A549 (cell line): ENCODE measurements around the gene IFNA4. TPM values are rescaled to one million over a fixed set of nuclear protein-coding genes. Genes with fewer than 3 reads are reported as not detected.

Experiments
- ATAC-seq, 2 experiments: fragments of 200-7000 bp in 1 of 2; fragments of >200 bp in 1 of 2; cut with Nextera tagmentation in 1 of 2; cut with Tn5 transposase in 1 of 2; 3 replicates each; pipeline versions ENCODE4 v1.8.0 to v1.9.1; 2018 to 2020; ENCODE audit warnings: mild to moderate bottlenecking in 1 of 2, moderate library complexity in 1 of 2
- CTCF ChIA-PET: fragments of 300-600 bp; sonication (Branson Sonifier 250); formaldehyde crosslinking; extraction: SDS; loops from one replicate; lab custom pipeline; 2021; ENCODE audit warnings: antibody characterized with exemption, inconsistent platforms; lab: Yijun Ruan, JAX
- POLR2A ChIA-PET: fragments of 350-600 bp; formaldehyde crosslinking; extraction: SDS; loops from one replicate; lab custom pipeline; 2021; ENCODE audit warnings: antibody characterized with exemption, inconsistent platforms; lab: Yijun Ruan, JAX
- DNase-seq, 2 experiments: peaks; one replicate each; pipeline versions ENCODE4 v3.0.0 to v3.0.0-alpha.2; 2011 to 2016; ENCODE audit warnings: low read depth in 1 of 2, low spot score in 1 of 2
- FAIRE-seq: peaks from 2 replicates; lab custom pipeline; 2011; peaks lifted over from hg19 to GRCh38; lab: Jason Lieb, UNC
- H3K27ac ChIP-seq, 2 experiments: fragments of >200 bp; sonication (Bioruptor Twin); formaldehyde crosslinking; 3 replicates each; pipeline ENCODE4 v1.5.1; 2016 to 2017
- H3K4me1 ChIP-seq: fragments of >200 bp; sonication (Bioruptor Twin); formaldehyde crosslinking; 3 replicates; pipeline ENCODE4 v1.6.1; 2016
- H3K4me2 ChIP-seq: fragments of >200 bp; sonication (Bioruptor Twin); formaldehyde crosslinking; 3 replicates; pipeline ENCODE4 v1.6.1; 2016
- H3K4me3 ChIP-seq: fragments of >200 bp; sonication (Bioruptor Twin); formaldehyde crosslinking; 3 replicates; pipeline ENCODE4 v1.5.1; 2016
- H3K9me3 ChIP-seq: fragments of >200 bp; sonication (Bioruptor Twin); formaldehyde crosslinking; 3 replicates; pipeline ENCODE4 v1.6.1; 2016
- ATOH8 ChIP-seq: fragments of 250-450 bp; sonication (Bioruptor Pico); IDR thresholded peaks from 2 replicates; pipeline ENCODE4 v1.5.0; 2020; ENCODE audit warnings: low read depth, mild to moderate bottlenecking, moderate library complexity
- BCL3 ChIP-seq: fragments of >200 bp; sonication (Bioruptor Twin); formaldehyde crosslinking; IDR thresholded peaks from 3 replicates; pipeline ENCODE4 v1.6.1; 2016
- BHLHE40 ChIP-seq: IDR thresholded peaks from 2 replicates; pipeline ENCODE4 v1.6.1; 2012; ENCODE audit warnings: low read depth, low read length, inconsistent platforms
- CBX8 ChIP-seq: fragments of 200-600 bp; sonication (generic); IDR thresholded peaks from 2 replicates; pipeline ENCODE4 v1.6.1; 2016
- E2F6 ChIP-seq: IDR thresholded peaks from 2 replicates; pipeline ENCODE4 v1.6.1; 2012; ENCODE audit warnings: low read depth, borderline replicate concordance
- EHF ChIP-seq: fragments of 250-450 bp; sonication (Bioruptor Pico); IDR thresholded peaks from 2 replicates; pipeline ENCODE4 v1.5.0; 2020; ENCODE audit warnings: mild to moderate bottlenecking
- ELK1 ChIP-seq: fragments of 150-350 bp; IDR thresholded peaks from 2 replicates; pipeline ENCODE4 v1.6.1; 2014; ENCODE audit warnings: low read depth, mild to moderate bottlenecking, low read length
- ESRRA ChIP-seq: fragments of 150-350 bp; IDR thresholded peaks from 2 replicates; pipeline ENCODE4 v1.6.1; 2014; ENCODE audit warnings: mild to moderate bottlenecking, low read length, borderline replicate concordance
- GATA3 ChIP-seq: IDR thresholded peaks from 2 replicates; pipeline ENCODE4 v1.6.1; 2012; ENCODE audit warnings: borderline replicate concordance
- JUNB ChIP-seq: fragments of >200 bp; sonication (Bioruptor Twin); formaldehyde crosslinking; IDR thresholded peaks from 2 replicates; pipeline ENCODE4 v1.6.1; 2016
- MAFK ChIP-seq: fragments of 450-650 bp; IDR thresholded peaks from 2 replicates; pipeline ENCODE4 v1.6.1; 2014; ENCODE audit not compliant: partially characterized antibody
- MAX ChIP-seq: IDR thresholded peaks from 2 replicates; pipeline ENCODE4 v1.6.1; 2012
- NPAS2 ChIP-seq: fragments of 250-450 bp; sonication (Bioruptor Pico); IDR thresholded peaks from 2 replicates; pipeline ENCODE4 v1.8.0; 2022; ENCODE audit warnings: mild to moderate bottlenecking, moderate library complexity, borderline replicate concordance
- NR3C1 ChIP-seq: fragments of >200 bp; sonication (Bioruptor Twin); formaldehyde crosslinking; IDR thresholded peaks from 3 replicates; pipeline ENCODE4 v1.6.1; 2017
- POLR2A ChIP-seq: IDR thresholded peaks from 2 replicates; pipeline ENCODE4 v1.6.1; 2012; ENCODE audit warnings: mild to moderate bottlenecking, low read length
- RAD21 ChIP-seq, 2 experiments: fragments of >200 bp in 1 of 2; sonication (Bioruptor Twin) in 1 of 2; formaldehyde crosslinking in 1 of 2; IDR thresholded peaks in 1 of 2; conservative IDR thresholded peaks in 1 of 2; 2 replicates in 1 of 2; 3 replicates in 1 of 2; pipeline ENCODE4 v1.6.1; 2012 to 2018; ENCODE audit warnings: inconsistent platforms in 1 of 2
- REST ChIP-seq: fragments of 200-600 bp; sonication (generic); IDR thresholded peaks from 2 replicates; pipeline ENCODE4 v1.6.1; 2016; ENCODE audit warnings: antibody characterized with exemption, mild to moderate bottlenecking, moderate library complexity
- SMC3 ChIP-seq: fragments of >200 bp; sonication (Bioruptor Twin); formaldehyde crosslinking; IDR thresholded peaks from 3 replicates; pipeline ENCODE4 v1.6.1; 2018; ENCODE audit warnings: inconsistent platforms
- SREBF2 ChIP-seq: fragments of 450-650 bp; IDR thresholded peaks from 2 replicates; pipeline ENCODE4 v1.6.1; 2014; ENCODE audit warnings: mild to moderate bottlenecking, moderate library complexity
- ZC3H11A ChIP-seq: fragments of 450-650 bp; IDR thresholded peaks from 2 replicates; pipeline ENCODE4 v1.6.1; 2014; ENCODE audit warnings: antibody characterized with exemption, mild to moderate bottlenecking
- ZSCAN20 ChIP-seq: fragments of 250-450 bp; sonication (Bioruptor Pico); IDR thresholded peaks from 2 replicates; pipeline ENCODE4 v1.8.0; 2022; ENCODE audit warnings: mild to moderate bottlenecking, moderate library complexity
- WGBS: methylation state at CpG from one replicate; pipeline ENCODE4 v1.1.6; 2017; ENCODE audit errors: missing lambda C conversion rate; 5-methylcytosine and 5-hydroxymethylcytosine counted together
- polyA plus RNA-seq, 4 experiments: library from polyadenylated mRNA; depleted of rRNA in 3 of 4; stranded (reverse); fragments of >200 nt; fragmentation: RNase III in 1 of 4; extraction: RNeasy Plus Mini Kit Qiagen cat#74134 plus additional on column Dnase treatment in 1 of 4; gene quantifications; 2 replicates in 3 of 4; 3 replicates in 1 of 4; pipeline ENCODE4 v1.2.3, GENCODE V29; 2011 to 2017

The IFNA4 gene
- polyA plus RNA-seq, 2 of the 4 experiments (the other 2 are of a cell fraction) = not detected

- 10% methylated on average over 1 of the region's 1 CpG for WGBS
- TF ChIP-seq ZC3H11A = no peak
- TF ChIP-seq REST = no peak
- TF ChIP-seq BHLHE40 = no peak
- TF ChIP-seq JUNB = no peak
- TF ChIP-seq ATOH8 (CRISPR knock-in tag) = no peak
- no peak for TF ChIP-seq BCL3
- TF ChIP-seq GATA3 = no peak
- no peak for TF ChIP-seq ZSCAN20
- Histone ChIP-seq H3K4me3 (no peak overlapping the region), H3K4me1 (no peaks in the 10 kb centered on the region), H3K9me3 (peaks cover 15% of the 10 kb centered on the region; the same call in 2 of the 3 replicates), H3K4me2 (no peak overlapping the region), H3K27ac (no peak overlapping the region)
- no peak for DNase-seq
- no peak for ATAC-seq
- ChIA-PET POLR2A (no interaction called here), CTCF (no interaction called here)
- FAIRE-seq = no peak
These were observed 42.8 kb downstream of the IFNA4 start for GRCh38 chr9:21144603-21145002.

GRCh38 chr9:21141427-21141882 lies 45.9 kb downstream of the IFNA4 start, which contains the start of gene IFNW1:
TSS of gene IFNW1 (minus strand) at chr9:21141832. CDS start at chr9:21141570, 262 bp downstream.
- DNase-seq (peak in 1 of 2 experiments; percentile 10), FAIRE-seq (no peak), ATAC-seq (peak; percentile 88 to 95)
- TF ChIP-seq ESRRA = no peak
- no peak for TF ChIP-seq NR3C1
- TF ChIP-seq NPAS2 = no peak
- TF ChIP-seq POLR2A = no peak
- TF ChIP-seq ZC3H11A = no peak
- TF ChIP-seq CBX8 = no peak
- no peak for TF ChIP-seq SMC3
- TF ChIP-seq SREBF2 = no peak
- TF ChIP-seq MAX = no peak
- no peak for TF ChIP-seq ZSCAN20
- no peak for TF ChIP-seq E2F6
- TF ChIP-seq EHF (CRISPR knock-in tag) = no peak
- Histone ChIP-seq H3K9me3 (no peaks in the 10 kb centered on the region), H3K27ac (no peak within 1 kb of the TSS), H3K4me3 (no peak within 1 kb of the TSS), H3K4me2 (no peak within 1 kb of the TSS), H3K4me1 (no peaks in the 10 kb centered on the region)
- WGBS = 2% methylated on average over 1 of the region's 1 CpG
- ChIA-PET CTCF (no interaction called here), POLR2A (interaction anchor here (0.6 kb wide), 1 partner anchor 16 kb away, joined by 3 read pairs; no protein-coding TSS in a partner anchor)

GRCh38 chr9:21137020-21137419 lies 50.4 kb downstream of the IFNA4 start:
- POLR2A ChIA-PET = no interaction called here
- DNase-seq = no peak
- 59% methylated on average over 1 of the region's 1 CpG for WGBS
- Histone ChIP-seq H3K4me2 (no peak overlapping the region), H3K27ac (no peak overlapping the region), H3K4me3 (no peak overlapping the region), H3K9me3 (no peaks in the 10 kb centered on the region), H3K4me1 (no peaks in the 10 kb centered on the region)
- CTCF ChIA-PET = no interaction called here
- peak; percentile 88 for TF ChIP-seq MAFK
- no peak for TF ChIP-seq EHF (CRISPR knock-in tag)
- no peak for TF ChIP-seq ELK1
- TF ChIP-seq RAD21 (conservative IDR thresholded peaks at IDR 0.05 in 1 of 2, IDR thresholded peaks at IDR 0.05 in 1 of 2) = no peak
- no peak for TF ChIP-seq NR3C1
- no peak for TF ChIP-seq SMC3
- FAIRE-seq = no peak
- ATAC-seq = no peak
